GM12878 (cell line): ENCODE results near the gene NOS1. TPM values are rescaled to one million over a fixed set of nuclear protein-coding genes. Genes with fewer than 3 reads are reported as not detected.

Experiments
- BHLHE40 ChIP-seq, 2 experiments: fragments of 450-650 bp in 1 of 2; IDR thresholded peaks; 2 replicates each; pipeline ENCODE4 v1.6.1; 2011 to 2017; ENCODE audit warnings: low read depth in 2 of 2, borderline replicate concordance in 1 of 2, improper control_type of control experiment in 1 of 2, low read length in 1 of 2, mild to moderate bottlenecking in 1 of 2
- BMI1 ChIP-seq: fragments of 450-650 bp; IDR thresholded peaks from 2 replicates; pipeline ENCODE4 v1.6.1; 2016; ENCODE audit warnings: mild to moderate bottlenecking, moderate library complexity, borderline replicate concordance
- CBFB ChIP-seq: IDR thresholded peaks from 2 replicates; pipeline ENCODE4 v1.6.1; 2016; ENCODE audit warnings: antibody characterized with exemption, low read depth
- CHD1 ChIP-seq: IDR thresholded peaks from 2 replicates; pipeline ENCODE4 v1.6.1; 2012; ENCODE audit warnings: low read depth, low read length, improper control_type of control experiment
- CREM ChIP-seq: IDR thresholded peaks from 2 replicates; pipeline ENCODE4 v1.6.1; 2014; ENCODE audit warnings: antibody characterized with exemption, low read depth
- FOS ChIP-seq: IDR thresholded peaks from 3 replicates; pipeline ENCODE4 v1.6.1; 2011; ENCODE audit warnings: borderline replicate concordance; ENCODE audit not compliant: insufficient read length; ENCODE audit errors: extremely low read depth
- HDAC2 ChIP-seq: fragments of 200-600 bp; sonication (generic); IDR thresholded peaks from 2 replicates; pipeline ENCODE4 v1.6.1; 2017
- HDGF ChIP-seq: fragments of 450-650 bp; IDR thresholded peaks from 2 replicates; pipeline ENCODE4 v1.6.1; 2016; ENCODE audit warnings: antibody characterized with exemption
- MEF2B ChIP-seq: fragments of 450-650 bp; IDR thresholded peaks from 2 replicates; pipeline ENCODE4 v1.6.1; 2018; ENCODE audit warnings: mild to moderate bottlenecking, moderate library complexity; ENCODE audit not compliant: partially characterized antibody, poor library complexity, severe bottlenecking
- MTA2 ChIP-seq: fragments of 450-650 bp; IDR thresholded peaks from 2 replicates; pipeline ENCODE4 v1.6.1; 2016; ENCODE audit warnings: low read depth, mild to moderate bottlenecking, moderate library complexity
- MXI1 ChIP-seq: fragments of 150-350 bp; IDR thresholded peaks from 2 replicates; pipeline ENCODE4 v1.6.1; 2011; ENCODE audit warnings: low read depth, mild to moderate bottlenecking, inconsistent platforms, low read length, improper control_type of control experiment
- NFYB ChIP-seq: IDR thresholded peaks from 2 replicates; pipeline ENCODE4 v1.6.1; 2011; ENCODE audit warnings: low read depth, mild to moderate bottlenecking, low read length, improper control_type of control experiment, moderate library complexity; ENCODE audit not compliant: insufficient read depth
- PAX8 ChIP-seq: fragments of 450-650 bp; IDR thresholded peaks from 2 replicates; pipeline ENCODE4 v1.6.1; 2017; ENCODE audit warnings: mild to moderate bottlenecking, moderate library complexity
- PBX3 ChIP-seq: IDR thresholded peaks from 2 replicates; pipeline ENCODE4 v1.6.1; 2011; ENCODE audit warnings: mild to moderate bottlenecking, low read depth, low read length, moderate library complexity; ENCODE audit not compliant: insufficient replicate concordance
- PML ChIP-seq: IDR thresholded peaks from 2 replicates; pipeline ENCODE4 v1.6.1; 2012; ENCODE audit warnings: low read length, inconsistent platforms
- POLR2AphosphoS2 ChIP-seq: IDR thresholded peaks from 2 replicates; pipeline ENCODE4 v1.6.1; 2011; ENCODE audit warnings: low read depth, mild to moderate bottlenecking, low read length, improper control_type of control experiment, moderate library complexity
- POU2F2 ChIP-seq: IDR thresholded peaks from 3 replicates; pipeline ENCODE4 v1.6.1; 2011; ENCODE audit warnings: low read depth, mild to moderate bottlenecking, low read length, borderline replicate concordance
- RELA ChIP-seq: fragments of 450-650 bp; IDR thresholded peaks from 2 replicates; pipeline ENCODE4 v1.8.0; 2014; ENCODE audit warnings: borderline replicate concordance; ENCODE audit not compliant: partially characterized antibody
- SKIL ChIP-seq: fragments of 450-650 bp; IDR thresholded peaks from 2 replicates; pipeline ENCODE4 v1.6.1; 2017; ENCODE audit warnings: mild to moderate bottlenecking, low read depth, inconsistent platforms; ENCODE audit not compliant: poor library complexity, severe bottlenecking
- SMAD5 ChIP-seq: IDR thresholded peaks from 2 replicates; pipeline ENCODE4 v1.6.1; 2016; ENCODE audit warnings: antibody characterized with exemption, low read depth
- SMARCA5 ChIP-seq: fragments of 450-650 bp; IDR thresholded peaks from 2 replicates; pipeline ENCODE4 v1.6.1; 2017; ENCODE audit warnings: mild to moderate bottlenecking
- SPI1 ChIP-seq: IDR thresholded peaks from 2 replicates; pipeline ENCODE4 v1.6.1; 2011; ENCODE audit warnings: low read depth, mild to moderate bottlenecking, low read length, moderate library complexity, borderline replicate concordance; ENCODE audit not compliant: insufficient read depth
- SRF ChIP-seq, 2 experiments: IDR thresholded peaks; 2 replicates each; pipeline ENCODE4 v1.6.1; 2011; ENCODE audit warnings: low read depth in 2 of 2, low read length in 2 of 2, mild to moderate bottlenecking in 1 of 2, moderate library complexity in 1 of 2
- TCF3 ChIP-seq: IDR thresholded peaks from 2 replicates; pipeline ENCODE4 v1.6.1; 2012; ENCODE audit warnings: low read depth, mild to moderate bottlenecking, low read length, borderline replicate concordance; ENCODE audit not compliant: insufficient read depth
- polyA plus RNA-seq, 11 experiments: library from polyadenylated mRNA; depleted of rRNA in 4 of 11; unstranded in 6 of 11; stranded (reverse) in 5 of 11; fragments of >200 nt; fragmentation: Nextera tagmentation in 4 of 11; fragmentation: Illumina TruSeq in 1 of 11; extraction: Ambion mirVana in 4 of 11; extraction: Trizol in 1 of 11; gene quantifications; 1 replicate in 1 of 11; 2 replicates in 10 of 11; pipeline versions ENCODE4 v1.2.1 to v1.2.3, GENCODE V29; 2011 to 2016; ENCODE audit warnings: inconsistent platforms in 2 of 11, missing spikeins in 2 of 11, low read depth in 1 of 11
- total RNA-seq, 4 experiments: library from RNA; depleted of rRNA in 3 of 4; stranded (reverse); fragments of >200 nt in 3 of 4; fragmentation: Illumina TruSeq in 1 of 4; extraction: Trizol in 1 of 4; gene quantifications; 2 replicates each; pipeline versions ENCODE4 v1.2.1 to v1.2.3, GENCODE V29; 2013 to 2021
- TF ChIP-seq, protein P1 (sequence below), 3 experiments: IDR thresholded peaks in 2 of 3; conservative IDR thresholded peaks in 1 of 3; 2 replicates each; pipeline ENCODE4 v1.5.1; 2011; ENCODE audit warnings: low read depth in 3 of 3, low read length in 3 of 3, mild to moderate bottlenecking in 3 of 3, control low read depth in 2 of 3, moderate library complexity in 2 of 3, inconsistent platforms in 1 of 3, mixed read lengths in 1 of 3; ENCODE audit not compliant: control insufficient read depth in 2 of 3, insufficient read depth in 1 of 3; ENCODE audit errors: extremely low read depth in 1 of 3
- TF ChIP-seq, protein P2 (sequence below): IDR thresholded peaks from 2 replicates; pipeline ENCODE4 v1.6.1; 2012; ENCODE audit warnings: low read depth, low read length, improper control_type of control experiment

The NOS1 gene
- total and polyA plus RNA-seq, 10 of the 15 experiments (the other 5 are each of a cell fraction or from before 2014, with no cell fraction given) = under 0.01 to 0.04 (median 0.01) TPM; not detected in 7

DNA sequence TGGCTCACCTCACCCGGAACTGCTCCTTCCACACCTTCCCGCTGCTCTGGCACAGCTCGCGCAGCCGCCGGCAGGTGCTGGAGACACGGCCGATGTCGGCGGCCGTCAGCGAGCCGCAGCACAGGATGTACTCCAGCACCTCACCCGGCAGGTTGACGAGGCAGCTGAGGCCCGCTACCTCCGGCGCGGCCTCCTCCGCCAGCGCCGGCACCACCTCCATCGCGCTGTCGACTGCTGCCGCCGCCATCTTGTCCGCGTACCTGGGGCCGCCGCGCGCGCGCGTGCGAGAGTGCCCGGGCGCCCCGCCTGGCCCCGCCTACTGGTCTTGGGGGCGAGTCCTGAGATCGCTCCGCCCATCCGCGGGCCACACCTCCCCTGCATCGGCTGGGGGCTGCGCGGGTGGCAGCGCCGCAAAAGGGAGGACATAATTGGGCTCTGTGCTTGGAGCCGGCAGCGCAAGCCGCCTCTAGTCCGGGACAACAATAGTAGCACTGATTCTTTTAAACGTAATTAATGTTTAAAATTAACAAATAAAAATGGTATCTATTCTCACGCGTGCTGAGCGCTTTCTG lies 171.1 kb downstream of the NOS1 start, which contains the start of gene FBXO21 (continued):
- TF ChIP-seq HDGF (no peak), MXI1 (no peak), POLR2AphosphoS2 (0 out of 2 replicates have a peak, but pooled peaks have one; percentile 39), SKIL (no peak), MEF2B (no peak), SRF (IDR thresholded peaks at IDR 0.05; ENCODE audit: low read depth in 2 of 2, low read length in 2 of 2) (no peak), PBX3 (no peak), PAX8 (no peak), MTA2 (no peak), SMAD5 (peak; percentile 84), TCF3 (no peak), PML (peak; percentile 61; the same call in 1 of the 2 replicates), BMI1 (no peak), HDAC2 (no peak), BHLHE40 (IDR thresholded peaks at IDR 0.05; ENCODE audit: borderline replicate concordance in 1 of 2, low read depth in 2 of 2, low read length in 1 of 2) (peak; percentile 73 to 87; a peak in 3 of 4 replicates), RELA (peak; percentile 66), POU2F2 (peak; percentile 61; the same call in 1 of the 3 replicates), CHD1 (no peak), FOS (no peak), CREM (peak; percentile 48), SMARCA5 (peak; percentile 71; the same call in 1 of the 2 replicates), CBFB (no peak), SPI1 (no peak), NFYB (no peak)
- TF ChIP-seq, protein P1, sequence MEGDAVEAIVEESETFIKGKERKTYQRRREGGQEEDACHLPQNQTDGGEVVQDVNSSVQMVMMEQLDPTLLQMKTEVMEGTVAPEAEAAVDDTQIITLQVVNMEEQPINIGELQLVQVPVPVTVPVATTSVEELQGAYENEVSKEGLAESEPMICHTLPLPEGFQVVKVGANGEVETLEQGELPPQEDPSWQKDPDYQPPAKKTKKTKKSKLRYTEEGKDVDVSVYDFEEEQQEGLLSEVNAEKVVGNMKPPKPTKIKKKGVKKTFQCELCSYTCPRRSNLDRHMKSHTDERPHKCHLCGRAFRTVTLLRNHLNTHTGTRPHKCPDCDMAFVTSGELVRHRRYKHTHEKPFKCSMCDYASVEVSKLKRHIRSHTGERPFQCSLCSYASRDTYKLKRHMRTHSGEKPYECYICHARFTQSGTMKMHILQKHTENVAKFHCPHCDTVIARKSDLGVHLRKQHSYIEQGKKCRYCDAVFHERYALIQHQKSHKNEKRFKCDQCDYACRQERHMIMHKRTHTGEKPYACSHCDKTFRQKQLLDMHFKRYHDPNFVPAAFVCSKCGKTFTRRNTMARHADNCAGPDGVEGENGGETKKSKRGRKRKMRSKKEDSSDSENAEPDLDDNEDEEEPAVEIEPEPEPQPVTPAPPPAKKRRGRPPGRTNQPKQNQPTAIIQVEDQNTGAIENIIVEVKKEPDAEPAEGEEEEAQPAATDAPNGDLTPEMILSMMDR (IDR thresholded peaks at IDR 0.05 in 2 of 3, conservative IDR thresholded peaks at IDR 0.05 in 1 of 3; ENCODE audit: control insufficient read depth in 2 of 3, extremely low read depth in 1 of 3, insufficient read depth in 1 of 3, low read depth in 3 of 3, low read length in 3 of 3) = no peak
- TF ChIP-seq, protein P2, sequence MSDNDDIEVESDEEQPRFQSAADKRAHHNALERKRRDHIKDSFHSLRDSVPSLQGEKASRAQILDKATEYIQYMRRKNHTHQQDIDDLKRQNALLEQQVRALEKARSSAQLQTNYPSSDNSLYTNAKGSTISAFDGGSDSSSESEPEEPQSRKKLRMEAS = no peak; the same call in 1 of the 2 replicates
